HepG2 (cell line): ENCODE measurements around the gene DACT2. TPM values are rescaled to one million over a fixed set of nuclear protein-coding genes. Genes with fewer than 3 reads are reported as not detected.

Experiments
- FOXA1 ChIP-seq, 2 experiments: fragments of 450-650 bp in 1 of 2; sonication (generic) in 1 of 2; formaldehyde crosslinking in 1 of 2; IDR thresholded peaks; 2 replicates each; pipeline versions ENCODE4 v1.4.0 to v1.6.1; 2016 to 2020; ENCODE audit warnings: missing genetic modification reagents in 1 of 2
- FOXA3 ChIP-seq: IDR thresholded peaks from 2 replicates; pipeline ENCODE4 v1.6.1; 2016; ENCODE audit warnings: missing genetic modification reagents, missing compliant biosample characterization
- FOXP4 ChIP-seq: sonication (generic); formaldehyde crosslinking; IDR thresholded peaks from 2 replicates; pipeline ENCODE4 v1.4.0; 2020; ENCODE audit warnings: missing genetic modification reagents
- GATAD1 ChIP-seq: IDR thresholded peaks from 2 replicates; pipeline ENCODE4 v1.6.1; 2016; ENCODE audit warnings: missing genetic modification reagents, missing compliant biosample characterization
- HDAC2 ChIP-seq: sonication (generic); formaldehyde crosslinking; IDR thresholded peaks from 2 replicates; pipeline ENCODE4 v1.4.0; 2020; ENCODE audit warnings: missing genetic modification reagents
- IKZF5 ChIP-seq: IDR thresholded peaks from 2 replicates; pipeline ENCODE4 v1.6.1; 2018; ENCODE audit warnings: missing genetic modification reagents, mild to moderate bottlenecking, missing compliant biosample characterization
- KLF16 ChIP-seq, 2 experiments: sonication (generic) in 1 of 2; formaldehyde crosslinking in 1 of 2; IDR thresholded peaks; 2 replicates each; pipeline versions ENCODE4 v1.6.1 to v1.8.0; 2016 to 2023; ENCODE audit warnings: missing genetic modification reagents in 2 of 2, missing compliant biosample characterization in 1 of 2
- MEIS2 ChIP-seq: sonication (generic); formaldehyde crosslinking; IDR thresholded peaks from 2 replicates; pipeline ENCODE4 v1.9.0; 2021; ENCODE audit warnings: mild to moderate bottlenecking, missing genetic modification reagents
- SKI ChIP-seq: fragments of 450-650 bp; IDR thresholded peaks from one replicate; pipeline ENCODE4 v1.6.1; 2018; ENCODE audit warnings: mild to moderate bottlenecking; ENCODE audit not compliant: partially characterized antibody
- SRY ChIP-seq: sonication (generic); formaldehyde crosslinking; IDR thresholded peaks from 2 replicates; pipeline ENCODE4 v1.8.0; 2022; ENCODE audit warnings: mild to moderate bottlenecking, missing genetic modification reagents
- ZBTB4 ChIP-seq: sonication (generic); formaldehyde crosslinking; IDR thresholded peaks from 2 replicates; pipeline ENCODE4 v1.4.0; 2020; ENCODE audit warnings: missing genetic modification reagents, mild to moderate bottlenecking, borderline replicate concordance
- ZBTB49 ChIP-seq: sonication (generic); formaldehyde crosslinking; IDR thresholded peaks from 2 replicates; pipeline ENCODE4 v1.4.0; 2020; ENCODE audit warnings: missing genetic modification reagents, borderline replicate concordance
- ZNF263 ChIP-seq: sonication (generic); formaldehyde crosslinking; IDR thresholded peaks from 2 replicates; pipeline ENCODE4 v1.4.0; 2020; ENCODE audit warnings: missing genetic modification reagents
- ZNF296 ChIP-seq: sonication (generic); formaldehyde crosslinking; conservative IDR thresholded peaks from 2 replicates; pipeline ENCODE4 v1.5.0; 2020; ENCODE audit warnings: mild to moderate bottlenecking, missing genetic modification reagents
- ZNF549 ChIP-seq: sonication (generic); formaldehyde crosslinking; IDR thresholded peaks from 2 replicates; pipeline ENCODE4 v1.5.0; 2020; ENCODE audit warnings: missing genetic modification reagents
- ZNF572 ChIP-seq: sonication (generic); formaldehyde crosslinking; IDR thresholded peaks from 2 replicates; pipeline ENCODE4 v1.5.1; 2020; ENCODE audit warnings: mild to moderate bottlenecking, missing genetic modification reagents
- ZNF746 ChIP-seq: sonication (generic); formaldehyde crosslinking; IDR thresholded peaks from 2 replicates; pipeline ENCODE4 v1.8.0; 2022; ENCODE audit warnings: mild to moderate bottlenecking, missing genetic modification reagents
- ZNF788 ChIP-seq: sonication (generic); formaldehyde crosslinking; IDR thresholded peaks from 2 replicates; pipeline ENCODE4 v1.5.0; 2020; ENCODE audit warnings: mild to moderate bottlenecking, missing genetic modification reagents, borderline replicate concordance
- polyA plus RNA-seq, 8 experiments: library from polyadenylated mRNA; depleted of rRNA in 3 of 8; stranded (reverse) in 7 of 8; unstranded in 1 of 8; fragments of >200 nt; fragmentation: Illumina TruSeq in 4 of 8; extraction: Trizol in 4 of 8; gene quantifications; 2 replicates each; pipeline versions ENCODE4 v1.2.1 to v1.2.3, GENCODE V29; 2011 to 2016; ENCODE audit warnings: low read depth in 4 of 8, missing spikeins in 1 of 8, mixed read lengths in 1 of 8; ENCODE audit not compliant: insufficient read depth in 1 of 8
- total RNA-seq, 5 experiments: library from RNA; depleted of rRNA; stranded (reverse); fragments of >200 nt; fragmentation: Illumina TruSeq; extraction: Trizol; gene quantifications; 2 replicates each; pipeline ENCODE4 v1.2.3, GENCODE V29; 2016; ENCODE audit warnings: low read depth in 1 of 5

DACT2 gene
- total and polyA plus RNA-seq, 2 of the 13 experiments (the other 11 are each of a cell fraction or from before 2014, with no cell fraction given): 0.15 TPM; not detected in 1

- TF ChIP-seq ZBTB49 (no peak), GATAD1 (CRISPR knock-in tag) (peak; percentile 45; the same call in 1 of the 2 replicates), ZBTB4 (CRISPR knock-in tag) (no peak), SRY (CRISPR knock-in tag) (0 out of 2 replicates have a peak, but pooled peaks have one; percentile 28), ZNF549 (CRISPR knock-in tag) (no peak), ZNF572 (CRISPR knock-in tag) (0 out of 2 replicates have a peak, but pooled peaks have one; percentile 36), ZNF263 (CRISPR knock-in tag) (peak; percentile 90), ZNF788 (peak; percentile 71; the same call in 1 of the 2 replicates), FOXP4 (CRISPR knock-in tag) (peak; percentile 45), SKI (peak; percentile 34), ZNF746 (CRISPR knock-in tag) (peak; percentile 55; the same call in 1 of the 2 replicates), HDAC2 (CRISPR knock-in tag) (peak; percentile 38; the same call in 1 of the 2 replicates), FOXA1 (IDR thresholded peaks at IDR 0.05) (no peak), FOXA1 (CRISPR knock-in tag; IDR thresholded peaks at IDR 0.05) (0 out of 2 replicates have a peak, but pooled peaks have one; percentile 10), FOXA3 (CRISPR knock-in tag) (0 out of 2 replicates have a peak, but pooled peaks have one; percentile 22), ZNF296 (CRISPR knock-in tag) (no peak), IKZF5 (no peak; the same call in 1 of the 2 replicates), MEIS2 (peak; percentile 28; the same call in 1 of the 2 replicates), KLF16 (CRISPR knock-in tag; IDR thresholded peaks at IDR 0.05) (peak in 1 of 2 experiments; percentile 67; a peak in 1 of 4 replicates)
Measured at GRCh38 chr6:168355716-168356522, 36.3 kb upstream of the DACT2 start (continued).
